HL-60 (cell line): ENCODE data around the gene GRK6.

ENCODE experiments used
- DNase-seq, 2 experiments: peaks; one replicate each; pipeline ENCODE4 v3.0.0-alpha.2; 2010 to 2020; ENCODE audit warnings: low read depth in 1 of 2, low spot score in 1 of 2
- H3K27ac ChIP-seq: fragments of 250-450 bp; sonication (Bioruptor Pico); replicated peaks from 2 replicates; pipeline ENCODE4 v1.5.1; 2020; ENCODE audit warnings: mild to moderate bottlenecking, moderate library complexity
- H3K27me3 ChIP-seq: fragments of 250-450 bp; sonication (Bioruptor Pico); 2 replicates; pipeline ENCODE4 v1.5.1; 2021; ENCODE audit warnings: mild to moderate bottlenecking, moderate library complexity; ENCODE audit not compliant: insufficient read depth, poor library complexity, severe bottlenecking
- H3K4me3 ChIP-seq: replicated peaks from 2 replicates; pipeline ENCODE4 v1.5.1; 2011; ENCODE audit warnings: mild to moderate bottlenecking, control low read depth, low read length; ENCODE audit not compliant: insufficient read depth
- GABPA ChIP-seq: IDR thresholded peaks from 2 replicates; pipeline ENCODE4 v1.6.1; 2012; ENCODE audit warnings: low read depth
- POLR2AphosphoS5 ChIP-seq: IDR thresholded peaks from 2 replicates; pipeline ENCODE4 v1.6.1; 2012; ENCODE audit warnings: low read depth
- SPI1 ChIP-seq: IDR thresholded peaks from 2 replicates; pipeline ENCODE4 v1.6.1; 2012; ENCODE audit warnings: low read depth, mild to moderate bottlenecking, borderline replicate concordance
- TF ChIP-seq, protein P1 (sequence below): IDR thresholded peaks from 2 replicates; pipeline ENCODE4 v1.6.1; 2012; ENCODE audit warnings: low read depth; ENCODE audit not compliant: insufficient replicate concordance
- TF ChIP-seq, protein P2 (sequence below): IDR thresholded peaks from one replicate; pipeline ENCODE4 v1.5.1; 2011; ENCODE audit warnings: low read length, control low read depth, inconsistent platforms; ENCODE audit not compliant: insufficient read depth

GRK6 gene

DNA sequence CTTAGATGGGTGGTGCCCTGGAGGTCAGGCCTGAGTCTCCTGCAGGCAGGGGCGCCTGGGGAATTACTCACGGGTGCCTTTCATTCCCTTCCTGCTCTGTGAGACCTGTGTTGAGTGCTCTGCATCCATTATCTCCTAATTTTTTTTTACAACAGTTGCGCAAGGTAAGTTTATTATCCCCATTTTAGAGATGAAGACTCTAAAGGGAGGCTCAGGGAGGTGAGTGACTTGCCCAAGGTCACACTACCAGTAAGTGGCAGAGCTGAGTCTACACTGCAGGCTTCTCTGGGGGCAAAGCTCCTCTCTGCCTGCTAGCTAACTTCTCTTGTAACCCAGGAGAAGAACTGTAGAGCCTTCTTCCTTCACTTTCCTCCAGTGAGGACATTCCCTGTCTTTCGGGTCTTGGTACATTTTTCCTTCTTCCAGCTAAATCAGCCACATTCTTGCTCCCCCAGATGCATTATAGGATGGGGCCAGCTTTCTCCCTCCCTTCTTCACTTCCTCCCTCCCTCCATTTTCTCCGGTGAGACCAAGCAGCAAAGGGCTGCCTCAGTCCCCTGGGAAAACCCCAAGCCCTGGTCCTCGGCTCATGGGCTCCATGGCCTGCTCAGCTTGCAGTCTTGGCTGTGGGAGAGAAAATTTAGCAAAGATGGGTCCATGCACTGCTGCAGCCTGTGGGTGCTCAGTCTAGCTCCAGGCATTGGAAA, 21.9 kb downstream of the GRK6 start:
- Histone ChIP-seq H3K4me3 (0 out of 2 replicates have a peak overlapping the region, but pooled peaks have one; percentile 26), H3K27ac (no peak overlapping the region), H3K27me3 (no peaks in the 10 kb centered on the region)
- no peak for DNase-seq
- TF ChIP-seq, protein P1, sequence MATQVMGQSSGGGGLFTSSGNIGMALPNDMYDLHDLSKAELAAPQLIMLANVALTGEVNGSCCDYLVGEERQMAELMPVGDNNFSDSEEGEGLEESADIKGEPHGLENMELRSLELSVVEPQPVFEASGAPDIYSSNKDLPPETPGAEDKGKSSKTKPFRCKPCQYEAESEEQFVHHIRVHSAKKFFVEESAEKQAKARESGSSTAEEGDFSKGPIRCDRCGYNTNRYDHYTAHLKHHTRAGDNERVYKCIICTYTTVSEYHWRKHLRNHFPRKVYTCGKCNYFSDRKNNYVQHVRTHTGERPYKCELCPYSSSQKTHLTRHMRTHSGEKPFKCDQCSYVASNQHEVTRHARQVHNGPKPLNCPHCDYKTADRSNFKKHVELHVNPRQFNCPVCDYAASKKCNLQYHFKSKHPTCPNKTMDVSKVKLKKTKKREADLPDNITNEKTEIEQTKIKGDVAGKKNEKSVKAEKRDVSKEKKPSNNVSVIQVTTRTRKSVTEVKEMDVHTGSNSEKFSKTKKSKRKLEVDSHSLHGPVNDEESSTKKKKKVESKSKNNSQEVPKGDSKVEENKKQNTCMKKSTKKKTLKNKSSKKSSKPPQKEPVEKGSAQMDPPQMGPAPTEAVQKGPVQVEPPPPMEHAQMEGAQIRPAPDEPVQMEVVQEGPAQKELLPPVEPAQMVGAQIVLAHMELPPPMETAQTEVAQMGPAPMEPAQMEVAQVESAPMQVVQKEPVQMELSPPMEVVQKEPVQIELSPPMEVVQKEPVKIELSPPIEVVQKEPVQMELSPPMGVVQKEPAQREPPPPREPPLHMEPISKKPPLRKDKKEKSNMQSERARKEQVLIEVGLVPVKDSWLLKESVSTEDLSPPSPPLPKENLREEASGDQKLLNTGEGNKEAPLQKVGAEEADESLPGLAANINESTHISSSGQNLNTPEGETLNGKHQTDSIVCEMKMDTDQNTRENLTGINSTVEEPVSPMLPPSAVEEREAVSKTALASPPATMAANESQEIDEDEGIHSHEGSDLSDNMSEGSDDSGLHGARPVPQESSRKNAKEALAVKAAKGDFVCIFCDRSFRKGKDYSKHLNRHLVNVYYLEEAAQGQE, result no peak
- TF ChIP-seq GABPA, result no peak
- TF ChIP-seq SPI1, result no peak
- no peak; the same call in 1 of the 2 replicates for TF ChIP-seq POLR2AphosphoS5

DNA sequence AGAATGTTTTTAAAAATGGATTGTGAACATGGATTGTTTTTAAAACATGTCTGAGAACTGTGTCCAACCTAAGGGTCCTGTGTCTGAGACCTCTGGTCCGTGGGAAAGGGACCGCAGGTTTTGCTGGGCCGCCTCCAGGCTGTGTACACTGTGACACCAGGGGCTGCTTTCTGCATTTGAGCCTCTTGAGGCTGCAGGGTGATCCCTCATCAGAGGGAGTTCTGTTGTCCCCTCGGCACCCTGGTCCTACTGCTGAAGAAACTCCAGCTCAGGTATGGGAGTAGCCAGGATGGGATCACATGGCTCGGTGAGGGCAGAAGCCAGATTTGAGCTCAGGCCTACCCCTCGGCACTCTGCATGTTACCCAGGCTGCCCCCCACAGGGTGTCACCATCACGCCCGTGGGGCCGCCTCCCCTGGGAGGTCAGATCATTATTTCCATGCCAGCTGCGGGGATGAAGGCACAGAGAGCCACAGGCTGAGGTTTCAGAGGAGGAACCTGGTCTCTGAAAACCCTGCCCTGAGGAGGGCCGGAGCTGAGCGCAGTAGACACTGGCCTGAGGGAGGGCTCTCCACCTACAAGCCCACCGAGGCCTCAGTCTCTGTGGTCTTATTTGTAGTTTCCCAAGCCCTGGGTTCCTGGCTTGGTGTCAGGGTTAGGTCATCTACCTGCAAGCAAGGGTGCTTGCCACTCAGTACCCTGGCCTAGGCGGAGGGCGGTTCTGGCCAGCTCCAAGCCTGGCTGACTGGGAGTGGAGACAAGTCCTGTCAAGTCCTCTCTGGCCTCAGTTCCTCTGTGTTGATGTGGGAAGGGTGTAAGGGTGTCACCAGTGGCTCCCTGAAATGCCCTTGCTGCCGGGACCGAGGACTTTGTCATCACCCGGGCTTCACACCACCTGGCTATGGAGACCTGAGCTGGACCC, 22.9 kb downstream of the GRK6 start:
- no peak overlapping the region for H3K4me3 ChIP-seq
- H3K27me3 ChIP-seq, result no peaks in the 10 kb centered on the region
- no peak overlapping the region for H3K27ac ChIP-seq
- TF ChIP-seq, protein P2, sequence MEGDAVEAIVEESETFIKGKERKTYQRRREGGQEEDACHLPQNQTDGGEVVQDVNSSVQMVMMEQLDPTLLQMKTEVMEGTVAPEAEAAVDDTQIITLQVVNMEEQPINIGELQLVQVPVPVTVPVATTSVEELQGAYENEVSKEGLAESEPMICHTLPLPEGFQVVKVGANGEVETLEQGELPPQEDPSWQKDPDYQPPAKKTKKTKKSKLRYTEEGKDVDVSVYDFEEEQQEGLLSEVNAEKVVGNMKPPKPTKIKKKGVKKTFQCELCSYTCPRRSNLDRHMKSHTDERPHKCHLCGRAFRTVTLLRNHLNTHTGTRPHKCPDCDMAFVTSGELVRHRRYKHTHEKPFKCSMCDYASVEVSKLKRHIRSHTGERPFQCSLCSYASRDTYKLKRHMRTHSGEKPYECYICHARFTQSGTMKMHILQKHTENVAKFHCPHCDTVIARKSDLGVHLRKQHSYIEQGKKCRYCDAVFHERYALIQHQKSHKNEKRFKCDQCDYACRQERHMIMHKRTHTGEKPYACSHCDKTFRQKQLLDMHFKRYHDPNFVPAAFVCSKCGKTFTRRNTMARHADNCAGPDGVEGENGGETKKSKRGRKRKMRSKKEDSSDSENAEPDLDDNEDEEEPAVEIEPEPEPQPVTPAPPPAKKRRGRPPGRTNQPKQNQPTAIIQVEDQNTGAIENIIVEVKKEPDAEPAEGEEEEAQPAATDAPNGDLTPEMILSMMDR, result no peak
- TF ChIP-seq POLR2AphosphoS5, result no peak; the same call in 1 of the 2 replicates
- TF ChIP-seq GABPA, result no peak
- TF ChIP-seq, protein P1, result no peak
- TF ChIP-seq SPI1, result no peak
- no peak for DNase-seq

DNA sequence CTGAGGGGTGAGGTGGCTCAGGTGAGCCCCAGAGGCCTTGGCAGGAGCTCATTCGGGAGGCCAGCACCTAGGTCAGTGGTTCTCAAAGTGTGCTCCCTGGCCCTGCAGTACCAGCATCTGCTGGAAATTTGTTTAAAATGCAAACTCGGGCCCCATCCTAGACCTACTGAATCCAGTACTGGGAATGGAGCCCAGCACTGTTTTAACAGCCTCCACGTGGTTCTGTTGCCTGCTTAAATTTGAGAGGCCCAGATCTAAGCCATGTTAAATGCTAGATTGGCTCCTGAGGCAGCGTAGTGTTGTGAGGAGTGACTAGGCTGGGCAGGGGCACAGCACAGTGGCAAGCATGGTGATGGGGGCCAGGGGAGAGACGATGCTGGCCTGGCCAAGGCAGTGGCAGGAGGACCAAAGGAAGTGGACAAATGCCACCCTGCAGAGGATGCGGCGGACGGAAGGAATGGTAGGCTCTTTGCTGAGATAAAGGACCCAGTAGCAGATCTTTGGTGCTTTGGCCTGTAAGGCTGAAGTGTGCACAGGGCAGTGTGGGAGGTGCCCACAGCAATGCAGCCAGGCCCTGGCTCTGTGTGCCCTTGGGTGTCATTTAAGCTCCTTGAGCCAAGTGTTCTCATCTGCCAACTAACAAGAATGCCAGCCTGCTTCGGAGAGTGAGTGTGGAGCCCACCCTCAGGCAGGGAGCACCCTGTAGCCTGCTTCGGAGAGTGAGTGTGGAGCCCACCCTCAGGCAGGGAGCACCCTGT, 24.4 kb downstream of the GRK6 start:
- TF ChIP-seq POLR2AphosphoS5, result 0 out of 2 replicates have a peak, but pooled peaks have one; percentile 2
- TF ChIP-seq GABPA, result no peak
- no peak for TF ChIP-seq SPI1
- H3K27ac ChIP-seq, result no peak overlapping the region

DNA sequence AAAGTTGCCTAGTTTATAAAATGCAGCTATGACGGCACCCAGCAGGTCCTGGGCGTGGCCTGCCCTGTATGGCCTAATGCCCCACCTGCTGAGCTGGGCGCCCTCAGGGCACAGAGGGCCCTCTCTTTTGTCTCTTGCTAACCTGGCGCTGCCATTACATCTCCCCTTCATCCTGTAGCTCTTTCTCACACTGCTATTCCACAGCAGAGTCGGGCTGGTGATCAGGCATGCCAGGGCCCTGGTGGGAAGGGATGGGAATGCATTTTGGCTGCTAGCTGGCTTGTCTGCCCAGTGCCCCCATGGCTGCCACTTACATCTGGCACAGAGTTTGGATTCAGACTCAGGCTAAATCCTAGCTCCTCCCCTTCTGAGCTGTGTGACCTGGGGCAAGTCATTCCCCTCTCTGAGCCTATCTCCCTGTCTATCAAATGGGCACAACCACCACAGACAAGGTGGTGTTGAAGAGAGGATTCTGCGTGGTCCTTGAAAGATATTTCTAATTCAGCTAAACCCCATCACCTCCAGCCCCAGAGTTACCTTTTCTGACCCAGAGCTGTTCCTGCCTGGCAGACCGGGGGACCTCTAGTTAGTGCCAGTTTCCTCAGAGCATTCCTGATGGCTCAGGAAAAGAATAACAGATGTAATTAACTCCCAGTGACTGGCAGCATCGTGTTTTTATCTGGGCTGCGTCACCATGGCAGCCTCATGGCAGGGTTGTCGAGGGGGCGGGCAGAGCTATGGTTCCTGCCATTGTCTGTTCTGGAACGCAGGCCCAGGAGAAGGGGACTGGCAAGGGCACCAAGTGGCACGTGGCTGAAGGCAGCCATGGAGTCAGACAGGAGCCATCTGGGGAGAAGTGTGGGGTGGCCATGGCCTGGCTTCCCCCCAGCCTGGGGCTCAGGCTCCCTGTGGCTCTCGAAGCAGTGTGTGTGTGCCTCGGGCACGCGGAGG, 26.5 kb downstream of the GRK6 start:
- TF ChIP-seq, protein P2, result no peak
- TF ChIP-seq POLR2AphosphoS5 (no peak), GABPA (no peak), SPI1 (no peak)
- TF ChIP-seq, protein P1, result no peak

More for the DNA sequence above, 24.4 kb downstream of the GRK6 start:
- no peaks in the 10 kb centered on the region for H3K27me3 ChIP-seq
- no peak overlapping the region for H3K4me3 ChIP-seq
- no peak for DNase-seq

More for the DNA sequence above, 26.5 kb downstream of the GRK6 start:
- Histone ChIP-seq H3K4me3 (no peak overlapping the region), H3K27ac (no peak overlapping the region), H3K27me3 (no peaks in the 10 kb centered on the region)
- DNase-seq, result no peak
